CD4-positive, alpha-beta T cell (primary cell): ENCODE data around the gene CDC5L. TPM values are rescaled to one million over a fixed set of nuclear protein-coding genes. Genes with fewer than 3 reads are reported as not detected.

ENCODE experiments used
- ATAC-seq: fragments of 200-7000 bp; cut with Tn5 transposase; one replicate; pipeline ENCODE4 v1.10.0; 2022; ENCODE audit warnings: mild to moderate bottlenecking; ENCODE audit not compliant: poor library complexity
- CTCF ChIA-PET: fragments of 350-600 bp; sonication (Branson Sonifier 250); formaldehyde crosslinking; loops from one replicate; lab custom pipeline; 2021; ENCODE audit warnings: antibody characterized with exemption, inconsistent platforms; lab: Charles Lee
- POLR2A ChIA-PET: fragments of 350-600 bp; sonication (Branson Sonifier 250); formaldehyde crosslinking; loops from one replicate; lab custom pipeline; 2021; ENCODE audit warnings: antibody characterized with exemption, inconsistent platforms; lab: Charles Lee
- DNase-seq, 14 experiments: peaks; one replicate each; pipeline ENCODE4 v3.0.0-alpha.2; 2013 to 2020; ENCODE audit warnings: mixed read lengths in 2 of 14
- H3K27ac ChIP-seq, 2 donors: one replicate each; pipeline versions ENCODE4 v1.5.1 to v1.7.0; 2013; ENCODE audit warnings: low read length in 2 of 2, low read depth in 1 of 2, mild to moderate bottlenecking in 1 of 2
- H3K27me3 ChIP-seq, 2 experiments: 1 replicate in 1 of 2; 2 replicates in 1 of 2; pipeline versions ENCODE4 v1.6.1 to v1.7.0; 2013; ENCODE audit warnings: low read length in 2 of 2, control low read depth in 1 of 2, mild to moderate bottlenecking in 1 of 2, moderate library complexity in 1 of 2; ENCODE audit not compliant: insufficient read depth in 2 of 2, control insufficient read depth in 1 of 2
- H3K36me3 ChIP-seq: one replicate; pipeline ENCODE4 v1.6.1; 2013; ENCODE audit warnings: low read length, control low read depth; ENCODE audit not compliant: insufficient read depth
- H3K4me1 ChIP-seq: one replicate; pipeline ENCODE4 v1.6.1; 2013; ENCODE audit warnings: low read length, control low read depth; ENCODE audit not compliant: insufficient read depth
- H3K4me3 ChIP-seq: one replicate; pipeline ENCODE4 v1.5.1; 2013; ENCODE audit warnings: mild to moderate bottlenecking, low read length, moderate library complexity
- H3K9me3 ChIP-seq, 2 experiments: 1 replicate in 1 of 2; 2 replicates in 1 of 2; pipeline versions ENCODE4 v1.6.1 to v1.7.0; 2013; ENCODE audit warnings: low read length in 2 of 2, mild to moderate bottlenecking in 2 of 2, control low read depth in 1 of 2, moderate library complexity in 1 of 2; ENCODE audit not compliant: control insufficient read depth in 1 of 2, insufficient read depth in 1 of 2
- H3K27ac Mint-ChIP-seq: one replicate; pipeline ENCODE4 v1.8.0; 2020; ENCODE audit warnings: mixed read lengths
- H3K27me3 Mint-ChIP-seq: one replicate; pipeline ENCODE4 v1.8.0; 2021; ENCODE audit warnings: mixed read lengths
- H3K36me3 Mint-ChIP-seq: one replicate; pipeline ENCODE4 v1.8.0; 2021; ENCODE audit warnings: low read depth, mixed read lengths
- H3K4me1 Mint-ChIP-seq: one replicate; pipeline ENCODE4 v1.8.0; 2021; ENCODE audit warnings: low read depth, mixed read lengths
- H3K4me3 Mint-ChIP-seq: one replicate; pipeline ENCODE4 v1.8.0; 2020; ENCODE audit warnings: mild to moderate bottlenecking, mixed read lengths
- H3K9me3 Mint-ChIP-seq: one replicate; pipeline ENCODE4 v1.8.0; 2020; ENCODE audit warnings: mixed read lengths
- CTCF ChIP-seq: fragments of 200-600 bp; IDR thresholded peaks from one replicate; pipeline ENCODE4 v1.8.0; 2022; ENCODE audit warnings: antibody characterized with exemption, mild to moderate bottlenecking
- intact Hi-C, 2 experiments: fragments of 100-400 bp; cut with DNase I in 1 of 2; cut with micrococcal nuclease in 1 of 2; formaldehyde crosslinking; loops; one replicate each; pipeline versions ENCODE4 v1.15.1 to v1.9.0; 2023 to 2025; cut with DNase I, micrococcal nuclease
- total RNA-seq, 174 experiments: library from RNA in 2 of 174; stranded (reverse) in 2 of 174; gene quantifications; one replicate each; pipeline ENCODE4 v1.2.3 and lab custom pipeline; 2021 to 2026

CDC5L gene
- total RNA-seq, 2 experiments from 2014 or later = 18.9 to 19.9 TPM

- no peaks in the 10 kb centered on the region for H3K9me3 Mint-ChIP-seq
- H3K27ac ChIP-seq = peak overlapping the region; percentile 13 to 89
- peaks cover 19% of the 10 kb centered on the region for H3K4me1 ChIP-seq
- H3K27me3 ChIP-seq = no peaks in the 10 kb centered on the region
- peak overlapping the region; percentile 93 for H3K27ac Mint-ChIP-seq
- ATAC-seq (no peak), DNase-seq (peak in 1 of 14 experiments; percentile 2)
- ChIA-PET CTCF (interaction anchor here (1.0 to 2.1 kb wide), 2 partner anchors 50 to 75 kb away, joined by 3 to 10 read pairs; partner anchors contain the start of gene AARS2), POLR2A (interaction anchor here (1.0 to 2.2 kb wide), 5 partner anchors 15 to 1404 kb away, joined by 3 to 12 read pairs (median 5); partner anchors contain the start of genes AARS2, HSP90AB1 and PPP2R5D)
- H3K36me3 ChIP-seq = peaks cover 23% of the 10 kb centered on the region
- H3K27me3 Mint-ChIP-seq = no peaks in the 10 kb centered on the region
- intact Hi-C loops = loop anchor here in 1 of 2 experiments (5.0 kb wide), 1 partner anchor 121 kb away; the partner anchor contains the start of gene NFKBIE
- TF ChIP-seq CTCF = no peak
- H3K4me3 Mint-ChIP-seq = peak overlapping the region; percentile 97
- H3K4me3 ChIP-seq = peak overlapping the region; percentile 84
- H3K4me1 Mint-ChIP-seq = peaks cover 40% of the 10 kb centered on the region
- H3K9me3 ChIP-seq = no peaks in the 10 kb centered on the region
- H3K36me3 Mint-ChIP-seq = peaks cover 52% of the 10 kb centered on the region
Observed at GRCh38 chr6:44388135-44388487, 605 bp downstream of the CDC5L start.

- Mint-ChIP-seq H3K27me3 (no peaks in the 10 kb centered on the region), H3K36me3 (peaks cover 60% of the 10 kb centered on the region), H3K9me3 (no peaks in the 10 kb centered on the region), H3K4me1 (peaks cover 40% of the 10 kb centered on the region), H3K27ac (peak overlapping the region; percentile 93), H3K4me3 (peak overlapping the region; percentile 97)
- ATAC-seq (no peak), DNase-seq (no peak)
- peak overlapping the region; percentile 84 for H3K4me3 ChIP-seq
- H3K36me3 ChIP-seq = peaks cover 31% of the 10 kb centered on the region
- CTCF ChIA-PET = interaction anchor here (0.9 kb wide), 1 partner anchor 76 kb away, joined by 3 read pairs; the partner anchor contains the start of gene AARS2
- H3K4me1 ChIP-seq = peaks cover 19% of the 10 kb centered on the region
- POLR2A ChIA-PET = interaction anchor here (0.7 kb wide), 1 partner anchor 1679 kb away, joined by 3 read pairs; no protein-coding TSS in a partner anchor
- H3K9me3 ChIP-seq = no peaks in the 10 kb centered on the region
- H3K27ac ChIP-seq = no peak overlapping the region
- intact Hi-C loops = loop anchor here in 1 of 2 experiments (5.0 kb wide), 1 partner anchor 122 kb away; the partner anchor contains the start of gene NFKBIE
- no peaks in the 10 kb centered on the region for H3K27me3 ChIP-seq
- no peak for TF ChIP-seq CTCF
Observed at GRCh38 chr6:44388887-44389286, 1.4 kb downstream of the CDC5L start.

- peak overlapping the region; percentile 93 for H3K27ac Mint-ChIP-seq
- POLR2A ChIA-PET = no interaction called here
Observed at GRCh38 chr6:44390158-44390683, 2.7 kb downstream of the CDC5L start.

More at GRCh38 chr6:44390158-44390683, 2.7 kb downstream of the CDC5L start:
- H3K9me3 Mint-ChIP-seq = no peaks in the 10 kb centered on the region
- H3K36me3 Mint-ChIP-seq = peaks cover 73% of the 10 kb centered on the region
- ATAC-seq = no peak
- H3K27ac ChIP-seq = no peak overlapping the region
- no peaks in the 10 kb centered on the region for H3K9me3 ChIP-seq
- peaks cover 19% of the 10 kb centered on the region for H3K4me1 ChIP-seq
- H3K4me1 Mint-ChIP-seq = peaks cover 45% of the 10 kb centered on the region
- H3K27me3 ChIP-seq = no peaks in the 10 kb centered on the region
- no peak overlapping the region for H3K4me3 ChIP-seq
- peak overlapping the region; percentile 97 for H3K4me3 Mint-ChIP-seq
- CTCF ChIA-PET = no interaction called here
- no peaks in the 10 kb centered on the region for H3K27me3 Mint-ChIP-seq
- H3K36me3 ChIP-seq = peaks cover 44% of the 10 kb centered on the region
- DNase-seq = no peak
- intact Hi-C loops = no loop called here
- no peak for TF ChIP-seq CTCF
